Upper lobe of left lung (tissue), 6 donors: ENCODE measurements around the gene FCN1. TPM values are rescaled to one million over a fixed set of nuclear protein-coding genes. Genes with fewer than 3 reads are reported as not detected.

ENCODE experiments used
- ATAC-seq, 2 donors: fragments of 200-7000 bp; cut with Tn5 transposase; one replicate each; pipeline ENCODE4 v1.9.1; 2022; ENCODE audit warnings: mild to moderate bottlenecking in 2 of 2, moderate library complexity in 2 of 2; ENCODE audit not compliant: low FRiP score in 2 of 2
- DNase-seq, 2 donors: peaks; one replicate each; pipeline ENCODE4 v3.0.0-alpha.2; 2019 to 2020
- H3K27ac ChIP-seq, 4 donors: fragments of 200-600 bp; sonication (generic); one replicate each; pipeline ENCODE4 v1.5.1; 2016 to 2019
- H3K27me3 ChIP-seq, 4 donors: fragments of 200-600 bp; sonication (generic); one replicate each; pipeline ENCODE4 v1.5.1; 2017 to 2019
- H3K36me3 ChIP-seq, 4 donors: fragments of 200-600 bp; sonication (generic); one replicate each; pipeline ENCODE4 v1.5.1; 2016 to 2019
- H3K4me1 ChIP-seq, 4 donors: fragments of 200-600 bp; sonication (generic); one replicate each; pipeline ENCODE4 v1.5.1; 2018 to 2019
- H3K4me3 ChIP-seq, 4 donors: fragments of 200-600 bp; sonication (generic); one replicate each; pipeline ENCODE4 v1.5.1; 2017 to 2019; ENCODE audit warnings: mild to moderate bottlenecking in 2 of 4, moderate library complexity in 1 of 4
- H3K9me3 ChIP-seq, 4 donors: fragments of 200-600 bp; sonication (generic); one replicate each; pipeline ENCODE4 v1.5.1; 2018 to 2019
- EP300 ChIP-seq, 4 donors: sonication (generic); formaldehyde crosslinking; IDR thresholded peaks; one replicate each; pipeline ENCODE4 v1.5.1; 2017; ENCODE audit warnings: antibody characterized with exemption in 4 of 4, control low read depth in 2 of 4
- POLR2A ChIP-seq, 4 donors: fragments of 450-650 bp; IDR thresholded peaks; one replicate each; pipeline ENCODE4 v1.5.1; 2016 to 2017; ENCODE audit warnings: antibody characterized with exemption in 4 of 4, mild to moderate bottlenecking in 2 of 4
- POLR2AphosphoS5 ChIP-seq, 2 donors: sonication (generic); formaldehyde crosslinking; IDR thresholded peaks; one replicate each; pipeline ENCODE4 v1.5.1; 2017; ENCODE audit warnings: antibody characterized with exemption in 2 of 2
- WGBS, 2 donors: methylation state at CpG; one replicate each; pipeline ENCODE4 v1.1.5; 2017 to 2018; 5-methylcytosine and 5-hydroxymethylcytosine counted together
- total RNA-seq, 6 donors: library from RNA; depleted of rRNA in 4 of 6; stranded (reverse); fragments of >200 nt in 4 of 6; gene quantifications; one replicate each; pipeline versions ENCODE4 v1.1.0 to v1.2.1, GENCODE V29; 2016 to 2021
- TF ChIP-seq, protein P1 (sequence below), 6 experiments: fragments of 450-650 bp in 4 of 6; fragments of 200-600 bp in 2 of 6; sonication (generic) in 2 of 6; IDR thresholded peaks; one replicate each; pipeline ENCODE4 v1.5.1; 2016 to 2019; ENCODE audit warnings: antibody characterized with exemption in 6 of 6
- donor health status: DM: no; HTN: no; CAD: no; lungs with moderate emphysema.
- donor health status: DM: no; HTN: yes; CAD: no; lungs with severe emphysema.

Gene FCN1
- total RNA-seq, 6 donors from 2014 or later, result 11.5 to 147 (median 19.7) TPM

DNA sequence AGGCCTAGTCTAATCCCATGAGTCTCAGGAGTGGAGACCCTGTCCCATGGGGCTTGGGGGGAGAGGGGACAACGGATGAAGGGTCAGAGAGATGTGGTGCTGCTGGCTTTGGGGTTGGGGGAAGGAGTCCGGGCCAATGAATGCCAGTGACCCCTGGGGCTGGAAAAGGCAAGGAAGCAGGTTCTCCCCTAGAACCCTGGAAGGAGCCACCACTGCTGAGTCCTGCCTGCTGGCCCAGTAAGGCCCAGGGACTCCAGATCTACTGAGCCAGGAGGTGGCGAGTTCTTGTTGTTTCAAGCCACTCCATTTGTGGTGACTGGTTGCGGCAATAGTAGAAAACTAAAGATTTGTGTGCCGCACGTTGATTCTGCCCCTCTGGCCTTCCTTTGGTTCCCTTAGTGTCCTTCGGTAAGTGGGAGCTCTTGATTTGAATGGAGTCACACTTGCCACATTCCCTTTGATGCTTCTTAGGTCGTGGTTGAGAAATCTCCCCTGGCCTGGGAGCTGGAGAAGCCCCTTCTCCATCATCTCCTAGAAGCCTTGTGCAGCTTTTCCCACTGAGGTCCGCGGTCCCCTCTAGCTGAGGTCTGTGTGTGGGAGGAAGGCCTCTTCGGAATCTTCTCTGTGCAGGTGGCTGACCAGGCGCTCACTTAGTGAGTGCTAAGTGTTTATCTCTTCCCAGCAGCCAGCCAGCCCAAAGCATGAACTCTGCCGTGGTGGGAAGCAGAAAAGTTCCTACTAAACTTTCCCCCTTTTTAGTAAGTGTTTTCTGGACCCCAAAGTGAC lies 9.0 kb downstream of the FCN1 start:
- TF ChIP-seq, protein P1, sequence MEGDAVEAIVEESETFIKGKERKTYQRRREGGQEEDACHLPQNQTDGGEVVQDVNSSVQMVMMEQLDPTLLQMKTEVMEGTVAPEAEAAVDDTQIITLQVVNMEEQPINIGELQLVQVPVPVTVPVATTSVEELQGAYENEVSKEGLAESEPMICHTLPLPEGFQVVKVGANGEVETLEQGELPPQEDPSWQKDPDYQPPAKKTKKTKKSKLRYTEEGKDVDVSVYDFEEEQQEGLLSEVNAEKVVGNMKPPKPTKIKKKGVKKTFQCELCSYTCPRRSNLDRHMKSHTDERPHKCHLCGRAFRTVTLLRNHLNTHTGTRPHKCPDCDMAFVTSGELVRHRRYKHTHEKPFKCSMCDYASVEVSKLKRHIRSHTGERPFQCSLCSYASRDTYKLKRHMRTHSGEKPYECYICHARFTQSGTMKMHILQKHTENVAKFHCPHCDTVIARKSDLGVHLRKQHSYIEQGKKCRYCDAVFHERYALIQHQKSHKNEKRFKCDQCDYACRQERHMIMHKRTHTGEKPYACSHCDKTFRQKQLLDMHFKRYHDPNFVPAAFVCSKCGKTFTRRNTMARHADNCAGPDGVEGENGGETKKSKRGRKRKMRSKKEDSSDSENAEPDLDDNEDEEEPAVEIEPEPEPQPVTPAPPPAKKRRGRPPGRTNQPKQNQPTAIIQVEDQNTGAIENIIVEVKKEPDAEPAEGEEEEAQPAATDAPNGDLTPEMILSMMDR (IDR thresholded peaks at IDR 0.05), result no peak
- no peak for TF ChIP-seq POLR2AphosphoS5 (IDR thresholded peaks at IDR 0.05)
- no peak for TF ChIP-seq POLR2A (IDR thresholded peaks at IDR 0.05)
- TF ChIP-seq EP300 (IDR thresholded peaks at IDR 0.05), result no peak
- H3K36me3 ChIP-seq, result no peaks in the 10 kb centered on the region
- peak in 1 of 2 donors; percentile 10 for DNase-seq
- no peak overlapping the region for H3K4me3 ChIP-seq
- H3K27me3 ChIP-seq, result no peaks in the 10 kb centered on the region
- ATAC-seq, result no peak
- no peaks in the 10 kb centered on the region for H3K9me3 ChIP-seq
- H3K27ac ChIP-seq, result no peak overlapping the region
- WGBS, 2 donors, result 83 to 85% methylated on average over 10 to 13 of the region's 13 CpGs
- H3K4me1 ChIP-seq, result no peaks in the 10 kb centered on the region

DNA sequence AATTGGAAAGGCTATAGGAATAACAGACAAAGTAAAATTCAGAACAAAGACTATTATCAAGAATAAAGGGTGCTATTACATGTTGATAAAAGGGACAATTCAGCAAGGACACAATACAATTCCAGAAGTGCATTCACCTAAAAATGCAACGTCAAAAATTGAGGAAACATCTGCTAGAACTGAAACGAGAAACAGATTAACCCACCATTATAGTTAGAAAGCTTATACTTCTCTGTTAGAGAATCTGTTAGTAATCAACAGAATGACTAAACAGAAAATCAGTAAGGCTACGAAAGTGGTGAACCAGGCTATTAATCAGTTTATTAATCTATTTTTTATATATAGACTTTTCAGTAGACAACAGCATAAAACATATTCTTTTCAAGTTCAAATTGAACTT lies 14.8 kb downstream of the FCN1 start:
- no peak for DNase-seq
- no peak overlapping the region for H3K4me3 ChIP-seq

DNA sequence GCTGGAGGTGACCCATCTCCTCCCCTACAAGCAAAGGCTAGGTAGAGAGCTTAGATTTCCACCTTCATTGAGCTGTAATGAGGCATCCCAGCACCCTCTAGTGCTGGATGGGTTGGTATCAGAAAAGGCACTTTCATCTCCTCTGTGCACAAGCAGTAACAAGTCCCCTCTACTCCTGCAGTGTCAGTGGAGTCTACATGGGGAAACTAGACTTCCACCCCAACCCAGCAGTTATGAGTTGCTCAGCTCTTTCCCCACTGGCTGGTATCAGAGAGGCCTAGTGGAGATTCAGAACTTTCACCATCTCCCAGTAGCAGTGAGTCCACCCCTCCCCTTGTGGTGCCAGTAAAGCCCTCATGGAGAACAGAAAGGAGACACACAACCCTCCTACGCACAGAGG lies 17.9 kb downstream of the FCN1 start:
- H3K27ac ChIP-seq, result no peak overlapping the region
- ATAC-seq (no peak), DNase-seq (no peak)
- peaks cover 9 to 15% (median 12%) of the 10 kb centered on the region in 4 donors for H3K4me1 ChIP-seq
- TF ChIP-seq POLR2A (IDR thresholded peaks at IDR 0.05), result no peak
- no peak for TF ChIP-seq POLR2AphosphoS5 (IDR thresholded peaks at IDR 0.05)
- TF ChIP-seq, protein P1 (IDR thresholded peaks at IDR 0.05), result no peak
- no peak for TF ChIP-seq EP300 (IDR thresholded peaks at IDR 0.05)
- no peaks in the 10 kb centered on the region for H3K9me3 ChIP-seq
- WGBS, 2 donors, result 95 to 100% methylated on average over 1 of the region's 1 CpG
- no peaks in the 10 kb centered on the region for H3K27me3 ChIP-seq
- H3K4me3 ChIP-seq, result no peak overlapping the region
- H3K36me3 ChIP-seq, result no peaks in the 10 kb centered on the region

More for the DNA sequence above, 14.8 kb downstream of the FCN1 start:
- H3K36me3 ChIP-seq, result no peaks in the 10 kb centered on the region
- H3K27ac ChIP-seq, result no peak overlapping the region
- TF ChIP-seq, protein P1 (IDR thresholded peaks at IDR 0.05), result no peak
- 35 to 37% methylated on average over 3 of the region's 3 CpGs for WGBS, 2 donors
- H3K4me1 ChIP-seq, result no peaks in the 10 kb centered on the region
- no peaks in the 10 kb centered on the region for H3K9me3 ChIP-seq
- ATAC-seq, result no peak
- H3K27me3 ChIP-seq, result no peaks in the 10 kb centered on the region

DNA sequence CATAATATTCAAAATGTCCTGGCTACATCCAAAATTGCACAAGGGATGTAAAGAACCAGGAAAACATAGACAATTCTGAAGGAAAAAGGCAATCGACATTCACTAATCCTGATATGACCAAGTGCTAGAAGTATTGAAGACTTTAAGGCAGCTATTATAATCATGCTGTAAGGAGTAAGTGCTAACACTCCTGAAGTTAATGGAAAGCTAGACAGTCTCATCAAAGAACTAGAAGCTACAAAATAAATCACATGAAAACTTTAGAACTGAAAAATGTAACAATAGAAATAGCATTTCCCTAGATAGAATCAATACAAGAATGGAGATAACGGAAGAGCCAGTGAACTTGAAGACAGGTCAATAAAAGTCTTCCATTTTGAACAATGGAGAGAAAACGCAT lies 18.5 kb downstream of the FCN1 start:
- TF ChIP-seq POLR2A (IDR thresholded peaks at IDR 0.05), result no peak
- no peak for TF ChIP-seq POLR2AphosphoS5 (IDR thresholded peaks at IDR 0.05)
- no peak for TF ChIP-seq EP300 (IDR thresholded peaks at IDR 0.05)
- TF ChIP-seq, protein P1 (IDR thresholded peaks at IDR 0.05), result no peak
- Histone ChIP-seq H3K4me3 (no peak overlapping the region), H3K4me1 (peaks cover 9 to 15% (median 12%) of the 10 kb centered on the region in 4 donors), H3K27me3 (no peaks in the 10 kb centered on the region), H3K27ac (no peak overlapping the region), H3K36me3 (no peaks in the 10 kb centered on the region), H3K9me3 (no peaks in the 10 kb centered on the region)
- 72 to 81% methylated on average over 3 of the region's 3 CpGs for WGBS, 2 donors
- DNase-seq (no peak), ATAC-seq (no peak)

DNA sequence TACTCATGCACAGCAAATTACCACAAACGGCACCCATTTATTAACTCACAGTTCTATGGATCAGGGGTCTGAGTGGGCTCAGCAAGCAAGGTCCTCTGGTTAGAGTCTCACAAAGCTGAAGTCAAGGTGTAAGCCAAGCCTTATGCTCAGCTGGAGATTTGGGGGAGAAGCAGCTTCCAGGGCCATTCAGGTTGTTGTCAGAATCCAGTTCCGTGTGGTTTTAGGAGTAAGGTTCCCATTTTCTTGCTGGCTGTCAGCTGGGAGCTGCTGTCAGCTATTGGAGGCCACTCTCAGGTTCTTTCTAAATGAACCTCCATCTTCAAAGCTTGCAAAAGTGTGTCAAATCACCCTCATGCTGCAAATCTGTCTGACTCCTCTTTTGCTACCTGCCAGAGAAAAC lies 19.4 kb downstream of the FCN1 start:
- DNase-seq (no peak), ATAC-seq (no peak)
- TF ChIP-seq EP300 (IDR thresholded peaks at IDR 0.05) (no peak), POLR2A (IDR thresholded peaks at IDR 0.05) (no peak), POLR2AphosphoS5 (IDR thresholded peaks at IDR 0.05) (no peak)
- TF ChIP-seq, protein P1 (IDR thresholded peaks at IDR 0.05), result no peak
- peak overlapping the region in 1 of 4 donors; percentile 6 for H3K27ac ChIP-seq
- H3K4me3 ChIP-seq, result no peak overlapping the region
- no peaks in the 10 kb centered on the region for H3K27me3 ChIP-seq
- no peaks in the 10 kb centered on the region for H3K36me3 ChIP-seq
- whole genome bisulfite sequencing, 2 donors, result 50 to 72% methylated on average over 2 of the region's 2 CpGs
- no peaks in the 10 kb centered on the region for H3K9me3 ChIP-seq
- H3K4me1 ChIP-seq, result peaks cover 9 to 15% (median 12%) of the 10 kb centered on the region in 4 donors
